ENCODE measurements around the gene CD7. TPM values are rescaled to one million over a fixed set of nuclear protein-coding genes. Genes with fewer than 3 reads are reported as not detected.
A peak's percentile ranks its signal among the peaks of the same experiment; 100 is the strongest.

The CD7 gene
- total and polyA plus RNA-seq, 9 of the 15 experiments (the other 6 are each of a cell fraction or from before 2014, with no cell fraction given): 0.21 to 0.35 TPM; not detected in 7

DNA sequence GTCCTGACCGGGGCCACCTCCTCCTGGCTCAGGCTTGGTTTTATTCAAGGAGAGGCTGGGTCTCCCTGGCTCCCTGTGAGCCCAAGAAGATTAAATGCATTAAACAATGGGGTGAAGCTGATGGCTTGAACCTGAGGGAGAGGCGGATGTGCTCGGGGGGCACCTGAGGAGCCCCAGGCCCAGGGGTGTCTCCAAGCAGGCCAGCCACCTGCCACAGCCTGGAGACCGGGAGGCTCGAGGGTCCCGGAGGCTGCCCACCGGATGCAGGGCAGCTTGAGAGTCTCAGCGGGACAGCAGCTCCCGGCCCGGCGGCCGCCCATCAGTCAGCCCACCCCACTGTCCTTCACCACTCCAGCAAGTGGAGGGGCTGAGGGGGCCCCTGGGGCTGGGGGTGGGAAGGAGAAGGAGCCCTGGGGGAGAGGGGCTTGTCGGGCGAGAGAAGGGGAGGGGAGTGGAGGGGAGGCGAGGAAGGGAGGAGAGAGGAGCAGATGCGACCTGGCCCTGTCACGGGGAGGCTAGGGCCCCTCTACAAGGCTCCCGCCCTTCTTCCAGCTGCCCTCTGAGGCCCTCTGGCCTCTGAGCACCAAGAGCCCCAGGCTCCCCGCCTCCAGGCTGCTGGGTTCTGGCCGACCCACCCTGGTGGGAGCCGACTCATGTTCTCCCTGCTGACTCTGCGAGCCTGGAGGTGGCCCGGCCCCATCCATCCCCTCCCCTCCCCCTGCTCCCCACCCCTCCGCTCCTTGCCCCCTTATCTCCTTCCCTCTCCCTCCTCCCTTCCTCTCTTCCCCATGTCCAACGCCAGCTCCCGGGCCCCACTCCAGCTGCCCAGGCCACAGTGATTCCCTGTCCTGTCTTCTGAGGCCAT, 13.2 kb downstream of the CD7 start:
- DNase-seq (ENCODE audit: extremely low read depth in 1 of 4, low spot score in 3 of 4) (peak; percentile 50 to 77 (median 64)), ATAC-seq (peak; percentile 47), FAIRE-seq (no peak)
- H3K79me2 ChIP-seq (ENCODE audit: control insufficient read depth, insufficient read depth, low read length): no peaks in the 10 kb centered on the region
- peak overlapping the region in 1 of 2 experiments; percentile 87; a peak in 3 of 4 replicates for H3K9ac ChIP-seq (ENCODE audit: insufficient read depth in 1 of 2, low read depth in 2 of 2, low read length in 2 of 2)
- no peaks in the 10 kb centered on the region for H3K9me3 ChIP-seq (replicated peaks; ENCODE audit: control insufficient read depth, insufficient read depth, low read depth, low read length)
- H2AFZ ChIP-seq (ENCODE audit: low read depth, low read length): peak overlapping the region; percentile 66; the same call in 1 of the 2 replicates
- 61% methylated on average over 8 of the region's 26 CpGs for WGBS (ENCODE audit: insufficient coverage, low coverage, missing lambda C conversion rate)
- H3K9me1 ChIP-seq (ENCODE audit: control insufficient read depth, insufficient read depth, low read length): no peaks in the 10 kb centered on the region
- BruUV-seq (replicated peaks): no TSS peak
- ChIA-PET CTCF (ENCODE audit: low intra/inter-chr PET ratio) (no interaction called here), POLR2A (interaction anchor here (0.6 to 1.7 kb wide), 4 partner anchors 9 to 899 kb away, joined by 3 to 5 read pairs (median 3); no protein-coding TSS in a partner anchor)
- H4K20me1 ChIP-seq (replicated peaks; ENCODE audit: control insufficient read depth, insufficient read depth, low read length): no peaks in the 10 kb centered on the region
- intact Hi-C loops (cut with micrococcal nuclease) (no loop called here), in situ Hi-C loops (cut with MboI) (no loop called here)
- H3K27ac ChIP-seq (ENCODE audit: extremely low read depth, low read depth, low read length): no peak overlapping the region
- H3K27me3 ChIP-seq (ENCODE audit: control insufficient read depth in 2 of 2, insufficient read depth in 2 of 2, low read length in 2 of 2): no peaks in the 10 kb centered on the region
- H3K36me3 ChIP-seq (ENCODE audit: control insufficient read depth, insufficient read depth, low read length): no peaks in the 10 kb centered on the region
- TF ChIP-seq PHF8 (IDR thresholded peaks at IDR 0.05; ENCODE audit: borderline replicate concordance, low read length): peak; percentile 12; the same call in 1 of the 2 replicates
- TF ChIP-seq, protein P1, sequence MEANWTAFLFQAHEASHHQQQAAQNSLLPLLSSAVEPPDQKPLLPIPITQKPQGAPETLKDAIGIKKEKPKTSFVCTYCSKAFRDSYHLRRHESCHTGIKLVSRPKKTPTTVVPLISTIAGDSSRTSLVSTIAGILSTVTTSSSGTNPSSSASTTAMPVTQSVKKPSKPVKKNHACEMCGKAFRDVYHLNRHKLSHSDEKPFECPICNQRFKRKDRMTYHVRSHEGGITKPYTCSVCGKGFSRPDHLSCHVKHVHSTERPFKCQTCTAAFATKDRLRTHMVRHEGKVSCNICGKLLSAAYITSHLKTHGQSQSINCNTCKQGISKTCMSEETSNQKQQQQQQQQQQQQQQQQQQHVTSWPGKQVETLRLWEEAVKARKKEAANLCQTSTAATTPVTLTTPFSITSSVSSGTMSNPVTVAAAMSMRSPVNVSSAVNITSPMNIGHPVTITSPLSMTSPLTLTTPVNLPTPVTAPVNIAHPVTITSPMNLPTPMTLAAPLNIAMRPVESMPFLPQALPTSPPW (CRISPR knock-in tag; IDR thresholded peaks at IDR 0.05): peak; percentile 45; the same call in 1 of the 2 replicates
- TF ChIP-seq ZBTB7A (IDR thresholded peaks at IDR 0.05; ENCODE audit: borderline replicate concordance, control insufficient read depth, low read depth, low read length): peak; percentile 12; the same call in 1 of the 2 replicates
- TF ChIP-seq ZBTB11 (CRISPR knock-in tag; IDR thresholded peaks at IDR 0.05): no peak
- no peak for TF ChIP-seq CBFA2T3 (IDR thresholded peaks at IDR 0.05)
- peak; percentile 88 for TF ChIP-seq ZNF263 (CRISPR knock-in tag; IDR thresholded peaks at IDR 0.05; ENCODE audit: borderline replicate concordance)
- no peak overlapping the region for H3K4me2 ChIP-seq (ENCODE audit: insufficient read depth, low read length)
- no peak overlapping the region for H3K4me3 ChIP-seq
- peaks cover 37 to 67% of the 10 kb centered on the region in 2 experiments for H3K4me1 ChIP-seq (replicated peaks in 1 of 2; ENCODE audit: control insufficient read depth in 2 of 2, insufficient read depth in 2 of 2, low read length in 2 of 2)

Measured in K562 (cell line).